GM19397 (cell line): ENCODE data around the gene MORN4.

Source experiments
- ATAC-seq: cut with Tn5 transposase; IDR thresholded peaks from one replicate; pipeline ENCODE4 v1.9.1; 2021; ENCODE audit warnings: mild to moderate bottlenecking, moderate library complexity; ENCODE audit not compliant: unreplicated experiment

Gene MORN4

DNA sequence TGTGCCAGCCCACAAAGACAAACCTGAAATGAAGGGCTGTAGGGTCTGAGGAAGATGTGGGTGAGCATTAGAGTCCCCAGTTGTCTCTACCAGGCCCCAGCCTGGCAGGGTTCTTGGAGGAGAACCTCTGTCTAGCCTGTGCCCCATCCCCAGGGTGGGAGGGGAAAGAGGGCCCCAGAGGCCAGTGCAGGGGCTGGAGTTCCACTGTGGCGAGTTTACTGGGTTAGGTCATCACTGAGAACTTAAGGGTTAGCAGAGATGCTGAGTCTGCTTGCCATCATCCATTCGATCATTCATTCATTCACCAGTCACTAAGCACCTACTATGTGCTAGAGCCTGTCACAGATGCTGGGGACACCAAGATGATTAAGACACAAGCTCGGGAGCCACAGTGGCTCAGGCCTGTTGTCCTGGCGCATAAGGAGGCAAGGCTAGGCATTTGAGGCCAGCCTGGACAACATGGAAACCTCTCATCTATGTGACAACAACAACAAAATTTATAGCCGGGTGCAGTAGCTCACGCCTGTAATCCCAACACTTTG is 58.1 kb downstream of the MORN4 start:
- ATAC-seq = no peak

DNA sequence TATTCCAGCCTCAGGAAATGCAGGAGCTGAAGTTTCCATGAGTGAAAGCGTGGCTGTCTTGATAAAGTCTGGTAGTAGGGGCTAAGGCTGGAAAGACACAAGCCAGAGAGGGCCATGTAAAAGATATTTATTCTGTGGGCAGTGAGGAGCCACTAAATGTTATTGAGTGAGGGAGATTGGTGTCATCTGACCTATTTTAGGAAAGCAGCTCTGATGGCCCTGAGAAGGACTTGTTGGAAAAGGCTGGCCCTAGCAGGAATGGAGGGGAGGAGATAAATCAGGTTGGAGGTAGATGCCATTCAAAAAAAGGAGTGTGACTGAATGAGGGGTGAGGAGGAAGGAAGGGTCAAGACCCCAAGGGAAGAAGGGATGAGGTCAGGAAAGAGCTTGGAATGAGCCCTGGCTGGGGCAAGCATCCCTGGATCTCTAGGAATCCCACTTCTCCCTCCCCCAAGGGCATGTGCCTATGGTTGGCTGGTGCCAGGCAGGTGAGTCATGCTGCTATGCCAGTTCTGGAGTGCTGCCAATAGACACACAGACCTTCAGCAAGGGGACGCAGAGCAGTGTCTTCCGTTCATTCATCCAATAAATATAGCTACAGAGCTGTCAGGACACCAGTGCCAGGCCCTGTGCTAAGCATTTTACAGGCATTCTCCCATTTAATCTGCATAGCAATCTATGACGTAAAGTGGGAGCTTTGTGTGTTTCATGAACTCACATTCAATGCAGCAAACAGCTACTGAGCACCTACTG is 58.8 kb downstream of the MORN4 start:
- no peak for ATAC-seq

DNA sequence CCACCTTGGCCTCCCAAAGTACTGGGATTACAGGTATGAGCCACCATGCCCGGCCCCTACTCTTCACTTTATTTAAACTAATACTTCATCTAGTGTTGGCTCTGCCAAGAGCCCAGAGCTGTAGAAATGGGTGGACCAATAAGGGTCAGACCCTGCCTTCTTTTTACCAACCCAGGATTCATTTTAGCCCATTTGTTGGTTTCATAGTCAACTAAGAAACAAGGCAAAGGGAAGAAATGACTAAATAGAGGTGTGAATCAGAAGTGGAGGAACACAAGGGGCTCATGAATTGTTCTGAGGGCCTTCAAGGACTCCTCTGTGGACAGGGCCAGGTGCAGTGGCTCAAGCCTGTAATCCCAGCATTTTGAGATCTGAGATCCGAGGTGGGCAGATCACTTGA is 59.6 kb downstream of the MORN4 start:
- no peak for ATAC-seq

DNA sequence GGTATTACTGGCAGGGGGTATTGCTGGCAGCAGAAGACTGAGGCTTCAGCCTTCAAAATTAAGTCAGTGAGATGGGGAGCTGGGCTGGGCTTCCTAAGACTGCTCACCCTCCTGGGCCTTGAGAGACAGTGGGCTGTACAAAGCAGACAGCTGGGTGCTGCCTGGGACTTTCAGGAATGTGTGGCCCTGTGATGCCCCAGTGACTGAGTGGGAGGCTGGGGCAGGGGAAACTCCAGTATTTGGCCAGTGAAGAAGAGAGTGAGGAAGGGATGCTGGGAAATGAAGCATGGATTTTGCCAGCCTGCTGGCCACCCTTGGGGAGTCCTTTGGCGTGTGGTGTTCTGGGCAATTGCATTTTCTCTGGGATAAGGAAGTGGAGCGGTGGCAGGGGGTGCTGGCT is 60.3 kb downstream of the MORN4 start:
- ATAC-seq = no peak

DNA sequence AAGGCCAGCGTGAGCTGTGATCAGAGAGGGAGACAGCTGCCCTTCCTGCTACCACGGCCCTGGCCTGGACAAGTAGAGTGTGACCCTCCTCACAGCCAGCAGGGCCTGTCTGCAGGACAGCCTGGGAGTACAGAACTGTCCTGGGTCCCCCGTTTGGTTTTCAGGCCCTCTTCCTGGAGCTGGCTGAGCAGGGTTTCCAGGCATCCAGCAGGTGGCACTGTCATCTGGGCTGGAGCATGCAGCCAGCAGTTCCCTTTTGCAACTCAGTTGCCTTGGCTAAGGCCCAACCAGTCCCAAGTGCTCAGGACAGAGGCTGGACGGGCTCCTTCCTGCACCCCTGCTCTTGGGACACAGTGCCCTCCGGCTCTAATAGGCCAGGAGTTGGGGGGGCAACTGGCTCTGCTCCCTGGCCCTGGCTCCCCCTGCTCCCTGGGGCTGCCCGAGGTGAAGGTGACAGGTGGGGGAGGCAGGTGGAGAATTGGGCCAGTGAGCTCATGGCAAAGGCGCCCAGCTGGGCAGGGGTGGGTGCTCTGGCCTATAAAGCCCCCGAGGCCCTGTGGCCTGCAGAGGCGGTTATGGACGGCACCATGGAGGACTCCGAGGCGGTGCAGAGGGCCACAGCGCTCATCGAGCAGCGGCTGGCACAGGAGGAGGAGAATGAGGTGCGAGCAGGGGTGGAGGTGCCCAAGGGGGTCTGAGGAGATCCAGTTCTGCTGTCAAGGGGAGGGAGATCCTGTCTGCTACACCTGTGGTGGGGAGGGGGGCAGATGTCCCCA is 60.9 kb downstream of the MORN4 start, which contains the start of gene ANKRD2:
TSS of gene ANKRD2 (plus strand) at position 566 of the 776 bp plus-strand sequence. CDS start at position 576, 10 bp downstream.
- no peak for ATAC-seq

DNA sequence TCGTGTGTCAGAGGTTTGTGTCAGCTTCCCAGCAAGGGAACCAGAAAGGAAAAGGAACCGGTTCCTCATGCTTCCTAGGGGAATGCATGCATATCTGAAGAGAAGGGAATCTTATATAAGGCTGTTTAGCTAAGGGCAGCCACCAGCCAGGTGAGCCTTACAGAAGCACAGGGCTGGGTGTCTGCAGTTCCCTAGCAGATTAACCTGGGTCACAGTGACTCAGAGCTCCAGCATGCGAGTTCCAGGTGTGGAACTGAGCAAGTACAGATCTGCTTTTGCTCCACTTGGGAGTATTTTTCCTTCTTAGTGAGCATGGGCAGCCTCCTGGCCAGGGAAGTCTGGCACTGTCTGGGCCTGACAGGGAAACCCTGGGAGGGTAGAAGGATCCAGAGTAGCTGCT is 61.7 kb downstream of the MORN4 start:
- no peak for ATAC-seq

DNA sequence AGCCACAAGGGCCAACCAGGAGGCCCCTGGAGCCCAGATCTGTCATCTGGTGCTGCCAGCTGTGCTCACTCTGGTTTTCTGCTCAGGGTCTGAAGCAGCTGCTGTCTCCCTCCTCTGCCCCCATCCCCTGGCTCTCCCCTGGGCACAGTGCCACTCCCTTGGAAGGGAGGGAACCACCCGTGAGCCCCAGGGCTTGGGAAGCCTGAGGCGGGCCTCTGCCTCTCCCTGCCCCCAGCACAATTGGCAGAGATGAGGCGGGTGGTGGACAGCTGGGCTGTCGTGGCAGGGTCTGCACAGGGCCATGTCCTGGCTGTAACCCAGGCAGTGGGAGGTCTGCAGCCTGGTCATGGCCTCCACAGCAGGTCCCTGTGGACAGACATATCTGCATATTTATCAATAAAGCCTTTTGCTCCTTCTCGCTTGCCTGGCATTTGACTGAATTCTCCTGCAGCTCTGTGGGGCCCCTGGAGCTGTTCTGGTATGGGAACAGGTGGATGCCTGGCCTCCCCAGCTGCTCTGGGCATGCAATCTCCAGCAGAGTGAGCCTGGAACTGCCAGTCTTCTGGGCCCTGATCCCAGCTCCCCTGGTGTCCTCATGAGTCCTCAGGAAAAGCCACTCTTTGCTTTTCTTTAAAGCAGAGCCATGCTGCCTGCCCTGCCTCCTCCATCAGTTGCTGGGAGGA is 62.4 kb downstream of the MORN4 start:
- no peak for ATAC-seq

DNA sequence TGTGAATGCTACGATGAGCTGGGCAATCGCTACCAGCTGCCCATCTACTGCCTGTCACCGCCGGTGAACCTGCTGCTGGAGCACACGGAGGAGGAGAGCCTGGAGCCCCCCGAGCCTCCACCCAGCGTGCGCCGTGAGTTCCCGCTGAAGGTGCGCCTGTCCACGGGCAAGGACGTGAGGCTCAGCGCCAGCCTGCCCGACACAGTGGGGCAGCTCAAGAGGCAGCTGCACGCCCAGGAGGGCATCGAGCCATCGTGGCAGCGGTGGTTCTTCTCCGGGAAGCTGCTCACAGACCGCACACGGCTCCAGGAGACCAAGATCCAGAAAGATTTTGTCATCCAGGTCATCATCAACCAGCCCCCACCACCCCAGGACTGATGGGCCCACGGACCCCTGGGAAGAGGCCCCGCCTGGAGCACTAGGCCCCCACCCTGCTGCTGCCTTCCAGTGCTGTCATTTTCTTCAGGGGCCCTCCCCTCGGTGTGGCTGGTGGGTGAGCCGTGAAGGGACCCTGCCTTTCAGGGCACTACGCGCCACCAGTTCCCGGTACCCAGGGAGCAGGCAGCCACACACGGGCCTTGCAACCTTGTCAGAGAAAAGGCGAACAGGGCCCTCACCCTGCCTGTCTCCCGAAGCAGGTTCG is 63.0 kb downstream of the MORN4 start:
- no peak for ATAC-seq

DNA sequence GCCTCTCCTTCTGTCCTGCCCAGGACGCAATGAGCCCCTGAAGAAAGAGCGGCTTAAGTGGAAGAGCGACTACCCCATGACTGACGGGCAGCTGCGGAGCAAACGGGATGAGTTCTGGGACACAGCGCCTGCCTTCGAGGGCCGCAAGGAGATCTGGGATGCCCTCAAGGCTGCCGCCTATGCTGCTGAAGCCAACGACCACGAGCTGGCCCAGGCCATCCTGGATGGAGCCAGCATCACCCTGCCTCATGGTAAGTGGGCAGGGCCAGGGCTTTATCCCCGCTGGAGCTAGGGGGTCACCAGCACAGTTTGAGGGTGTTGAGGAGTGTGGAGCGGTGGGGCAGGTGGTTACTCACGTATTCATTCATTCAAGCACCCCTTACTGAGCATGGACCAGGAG is 65.4 kb downstream of the MORN4 start:
- no peak for ATAC-seq

DNA sequence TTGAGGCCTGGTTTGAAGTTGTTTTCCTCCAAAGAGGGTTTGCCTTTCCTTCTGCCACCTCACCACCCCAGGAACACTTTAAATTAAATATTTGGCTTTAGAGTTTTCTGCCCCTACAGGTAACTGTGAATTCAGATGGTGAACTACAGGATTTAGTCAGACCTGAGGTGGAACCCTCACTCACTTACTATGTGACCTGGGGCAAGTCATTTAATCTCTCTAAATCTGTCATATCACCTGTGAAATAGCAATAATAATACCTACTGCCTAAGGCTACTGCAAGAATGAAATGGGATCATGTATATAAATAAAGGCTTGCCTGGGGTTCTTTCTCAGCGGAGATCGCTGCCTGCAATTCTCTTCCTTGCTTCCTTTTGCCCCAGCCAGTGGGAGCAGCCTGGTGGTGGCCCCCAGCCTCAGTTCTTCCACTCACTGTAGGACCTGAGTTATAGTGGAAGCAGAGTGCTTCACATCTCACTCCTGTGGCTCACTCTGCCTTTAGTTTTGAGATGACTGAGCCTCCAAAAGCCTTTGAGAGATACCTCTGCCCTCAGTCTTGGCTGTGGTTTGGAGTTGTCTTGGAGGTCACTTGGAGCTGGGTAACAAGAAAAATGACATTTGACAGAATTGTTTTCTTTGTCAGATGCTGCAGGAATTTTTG is 66.8 kb downstream of the MORN4 start:
- no peak for ATAC-seq

DNA sequence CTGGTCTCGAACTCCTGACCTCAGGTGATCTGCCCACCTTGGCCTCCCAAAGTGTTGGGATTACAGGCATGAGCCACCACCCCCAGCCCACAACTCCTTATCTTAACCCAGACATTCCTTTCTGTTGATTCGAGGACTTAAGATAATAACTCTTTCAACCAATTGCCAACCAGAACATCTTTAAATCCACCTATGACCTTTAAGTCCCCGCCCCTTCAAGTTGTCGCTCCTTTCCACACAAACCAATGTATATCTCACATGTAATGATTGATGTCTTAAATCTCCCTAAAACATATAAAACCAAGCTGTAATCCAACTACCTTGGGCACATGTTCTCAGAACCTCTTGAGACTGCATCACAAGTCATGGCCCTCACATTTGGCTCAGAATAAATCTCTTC is 68.5 kb downstream of the MORN4 start:
- ATAC-seq = no peak
